ENCODE measurements around the gene MSL1.
A peak's percentile ranks its signal among the peaks of the same experiment; 100 is the strongest.

Gene MSL1

GRCh38 chr17:40122136-40122998 lies 596 bp downstream of the MSL1 start:
- no peak for DNase-seq (ENCODE audit: low read depth)
- TF ChIP-seq, protein P1, sequence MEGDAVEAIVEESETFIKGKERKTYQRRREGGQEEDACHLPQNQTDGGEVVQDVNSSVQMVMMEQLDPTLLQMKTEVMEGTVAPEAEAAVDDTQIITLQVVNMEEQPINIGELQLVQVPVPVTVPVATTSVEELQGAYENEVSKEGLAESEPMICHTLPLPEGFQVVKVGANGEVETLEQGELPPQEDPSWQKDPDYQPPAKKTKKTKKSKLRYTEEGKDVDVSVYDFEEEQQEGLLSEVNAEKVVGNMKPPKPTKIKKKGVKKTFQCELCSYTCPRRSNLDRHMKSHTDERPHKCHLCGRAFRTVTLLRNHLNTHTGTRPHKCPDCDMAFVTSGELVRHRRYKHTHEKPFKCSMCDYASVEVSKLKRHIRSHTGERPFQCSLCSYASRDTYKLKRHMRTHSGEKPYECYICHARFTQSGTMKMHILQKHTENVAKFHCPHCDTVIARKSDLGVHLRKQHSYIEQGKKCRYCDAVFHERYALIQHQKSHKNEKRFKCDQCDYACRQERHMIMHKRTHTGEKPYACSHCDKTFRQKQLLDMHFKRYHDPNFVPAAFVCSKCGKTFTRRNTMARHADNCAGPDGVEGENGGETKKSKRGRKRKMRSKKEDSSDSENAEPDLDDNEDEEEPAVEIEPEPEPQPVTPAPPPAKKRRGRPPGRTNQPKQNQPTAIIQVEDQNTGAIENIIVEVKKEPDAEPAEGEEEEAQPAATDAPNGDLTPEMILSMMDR (conservative IDR thresholded peaks at IDR 0.05; ENCODE audit: control insufficient read depth, insufficient read depth, low read depth, low read length): no peak
- peak overlapping the region; percentile 98 for H3K4me3 ChIP-seq (ENCODE audit: control insufficient read depth, low read depth, low read length)

DNA sequence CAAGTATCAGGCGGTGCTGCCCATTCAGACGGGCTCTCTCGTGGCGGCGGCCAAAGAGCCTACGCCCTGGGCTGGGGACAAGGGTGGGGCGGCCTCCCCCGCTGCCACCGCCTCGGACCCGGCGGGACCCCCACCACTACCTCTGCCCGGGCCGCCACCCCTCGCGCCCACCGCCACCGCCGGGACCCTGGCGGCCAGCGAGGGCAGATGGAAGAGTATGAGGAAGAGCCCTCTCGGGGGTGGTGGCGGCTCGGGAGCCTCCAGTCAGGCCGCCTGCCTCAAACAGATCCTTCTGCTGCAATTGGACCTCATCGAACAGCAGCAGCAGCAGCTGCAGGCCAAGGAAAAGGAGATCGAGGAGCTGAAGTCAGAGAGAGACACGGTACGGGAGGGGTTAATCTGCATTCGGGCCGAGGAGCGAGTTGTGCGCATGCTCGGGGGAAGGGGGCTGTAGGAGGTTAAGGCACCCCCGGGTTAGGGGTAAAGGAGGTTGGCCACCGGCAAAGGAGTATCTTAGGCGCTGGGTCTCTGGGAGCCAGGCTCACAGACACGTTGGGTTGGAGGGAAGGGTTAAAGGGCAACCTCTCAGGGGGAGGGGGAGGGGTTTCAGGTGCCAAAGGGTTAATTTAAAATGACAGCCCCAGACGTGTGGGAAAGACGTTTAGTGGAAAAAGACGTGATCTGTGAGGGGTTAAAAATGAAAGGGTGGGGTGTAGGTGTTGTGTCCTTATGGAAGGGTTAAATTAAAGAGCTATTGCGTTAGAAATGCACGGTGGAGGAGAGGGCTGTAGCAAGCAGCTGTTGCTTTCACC lies 1.4 kb downstream of the MSL1 start:
- TF ChIP-seq, protein P1 (conservative IDR thresholded peaks at IDR 0.05; ENCODE audit: control insufficient read depth, insufficient read depth, low read depth, low read length): no peak
- no peak for DNase-seq (ENCODE audit: low read depth)
- H3K4me3 ChIP-seq (ENCODE audit: control insufficient read depth, low read depth, low read length): peak overlapping the region; percentile 98

DNA sequence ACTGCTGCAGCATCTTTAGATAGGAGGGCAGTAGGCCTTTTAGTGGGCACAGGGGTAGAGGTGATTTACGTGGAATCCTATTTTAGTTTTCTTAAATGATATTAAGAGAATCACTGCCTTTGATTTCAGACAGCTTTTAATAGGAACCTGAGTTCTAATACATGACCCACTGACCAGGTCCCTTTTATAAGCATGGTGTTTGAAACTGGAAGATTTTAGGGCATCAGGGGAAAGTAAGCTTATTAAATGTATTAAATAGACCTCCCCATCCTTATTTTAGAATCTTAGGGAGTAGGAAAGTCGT lies 2.0 kb downstream of the MSL1 start:
- peak overlapping the region; percentile 98 for H3K4me3 ChIP-seq (ENCODE audit: control insufficient read depth, low read depth, low read length)
- TF ChIP-seq, protein P1 (conservative IDR thresholded peaks at IDR 0.05; ENCODE audit: control insufficient read depth, insufficient read depth, low read depth, low read length): no peak
- no peak for DNase-seq (ENCODE audit: low read depth)

- TF ChIP-seq, protein P1 (conservative IDR thresholded peaks at IDR 0.05; ENCODE audit: control insufficient read depth, insufficient read depth, low read depth, low read length): no peak
- no peak for DNase-seq (ENCODE audit: low read depth)
- peak overlapping the region; percentile 98 for H3K4me3 ChIP-seq (ENCODE audit: control insufficient read depth, low read depth, low read length)
These were observed 2.7 kb downstream of the MSL1 start for GRCh38 chr17:40124279-40125141.

- TF ChIP-seq, protein P1 (conservative IDR thresholded peaks at IDR 0.05; ENCODE audit: control insufficient read depth, insufficient read depth, low read depth, low read length): no peak
- H3K4me3 ChIP-seq (ENCODE audit: control insufficient read depth, low read depth, low read length): no peak overlapping the region
- DNase-seq (ENCODE audit: low read depth): no peak
These were observed 7.7 kb downstream of the MSL1 start for GRCh38 chr17:40129498-40129897.

DNA sequence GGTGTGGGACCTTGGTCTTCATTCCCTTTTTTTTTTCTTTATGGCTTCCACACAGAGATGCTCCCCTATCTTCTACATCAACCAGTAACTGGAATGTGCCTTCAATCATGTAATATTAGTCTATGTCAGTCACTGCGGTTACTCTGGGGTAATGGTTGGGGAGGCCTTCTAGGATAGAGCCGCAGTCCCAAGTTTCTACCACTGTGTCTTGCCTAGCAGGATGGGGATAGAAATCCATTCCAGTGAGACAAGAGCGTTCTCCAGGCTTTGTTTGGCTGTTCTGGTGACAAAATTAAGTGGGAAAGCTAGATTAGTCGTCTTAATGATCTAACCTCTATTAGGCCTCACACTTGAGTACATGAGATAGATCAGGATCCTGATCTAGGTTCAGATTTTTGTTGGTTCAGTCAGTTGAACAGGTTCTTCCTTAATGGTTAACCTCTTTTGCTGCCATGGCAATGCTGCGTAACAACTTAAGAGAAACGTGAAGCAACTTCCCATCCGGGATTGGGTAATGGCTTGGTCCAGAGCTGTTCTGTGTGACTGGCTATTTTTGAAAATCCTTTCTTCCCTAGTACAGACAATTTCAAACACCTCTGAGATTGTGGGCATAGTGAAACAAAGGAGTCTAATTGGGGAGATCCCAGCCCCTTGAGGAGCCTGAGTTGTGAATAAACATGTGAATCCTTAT lies 8.7 kb downstream of the MSL1 start:
- TF ChIP-seq, protein P1 (conservative IDR thresholded peaks at IDR 0.05; ENCODE audit: control insufficient read depth, insufficient read depth, low read depth, low read length): no peak
- no peak for DNase-seq (ENCODE audit: low read depth)
- no peak overlapping the region for H3K4me3 ChIP-seq (ENCODE audit: control insufficient read depth, low read depth, low read length)
